Smooth muscle cell (in vitro differentiated cells): ENCODE data around the gene RHOV. TPM values are rescaled to one million over a fixed set of nuclear protein-coding genes. Genes with fewer than 3 reads are reported as not detected.

Experiments used
- DNase-seq: peaks from one replicate; lab custom pipeline; 2025; ENCODE audit not compliant: unreplicated experiment; lab: John Stamatoyannopoulos, UW
- H2AFZ ChIP-seq: fragments of 200-600 bp; sonication (generic); 2 replicates; pipeline ENCODE4 v1.6.0; 2016; ENCODE audit warnings: antibody characterized with exemption, low read depth, mild to moderate bottlenecking
- H3F3A ChIP-seq: fragments of 200-600 bp; sonication (generic); 2 replicates; pipeline ENCODE4 v1.6.0; 2017; ENCODE audit warnings: antibody characterized with exemption, low read depth
- H3K27ac ChIP-seq: fragments of 200-600 bp; sonication (generic); 2 replicates; pipeline ENCODE4 v1.5.1; 2016; ENCODE audit warnings: low read depth, mild to moderate bottlenecking
- H3K27me3 ChIP-seq: fragments of 200-600 bp; sonication (generic); 2 replicates; pipeline ENCODE4 v1.6.1; 2016; ENCODE audit warnings: low read depth, mild to moderate bottlenecking
- H3K36me3 ChIP-seq: fragments of 200-600 bp; sonication (generic); 2 replicates; pipeline ENCODE4 v1.5.1; 2016; ENCODE audit warnings: low read depth
- H3K4me1 ChIP-seq: fragments of 200-600 bp; sonication (generic); 2 replicates; pipeline ENCODE4 v1.5.1; 2016; ENCODE audit warnings: low read depth
- H3K4me2 ChIP-seq: fragments of 200-600 bp; sonication (generic); 2 replicates; pipeline ENCODE4 v1.6.0; 2016; ENCODE audit warnings: mild to moderate bottlenecking
- H3K4me3 ChIP-seq: fragments of 200-600 bp; sonication (generic); 2 replicates; pipeline ENCODE4 v1.5.1; 2016; ENCODE audit warnings: mild to moderate bottlenecking
- H3K79me2 ChIP-seq: fragments of 200-600 bp; sonication (generic); 2 replicates; pipeline ENCODE4 v1.6.0; 2016; ENCODE audit warnings: low read depth, mild to moderate bottlenecking
- H3K9ac ChIP-seq: fragments of 200-600 bp; sonication (generic); 2 replicates; pipeline ENCODE4 v1.6.0; 2016; ENCODE audit warnings: low read depth
- H3K9me3 ChIP-seq: fragments of 200-600 bp; sonication (generic); replicated peaks from 2 replicates; pipeline ENCODE4 v1.5.1; 2016; ENCODE audit warnings: low read depth
- H4K20me1 ChIP-seq: fragments of 200-600 bp; sonication (generic); 2 replicates; pipeline ENCODE4 v1.6.0; 2016; ENCODE audit warnings: low read depth
- CTCF ChIP-seq: fragments of 200-600 bp; sonication (generic); IDR thresholded peaks from 2 replicates; pipeline ENCODE4 v1.5.1; 2017; ENCODE audit warnings: borderline replicate concordance, mild to moderate bottlenecking, antibody characterized with exemption; ENCODE audit not compliant: insufficient read depth, poor library complexity, severe bottlenecking
- WGBS: methylation state at CpG from one replicate; pipeline ENCODE4 v1.1.7; 2016; ENCODE audit warnings: low lambda C conversion rate; 5-methylcytosine and 5-hydroxymethylcytosine counted together
- polyA plus RNA-seq: library from polyadenylated mRNA; unstranded; fragments of >200 nt; fragmentation: Nextera tagmentation; extraction: Ambion mirVana; gene quantifications from 2 replicates; pipeline ENCODE4 v1.2.1, GENCODE V29; 2016
- total RNA-seq: library from RNA; depleted of rRNA; stranded (reverse); fragments of >200 nt; gene quantifications from 2 replicates; pipeline ENCODE4 v1.2.3, GENCODE V29; 2014

Gene RHOV
- total and polyA plus RNA-seq, 2 experiments from 2014 or later, result 3.0 to 3.3 TPM

GRCh38 chr15:40892447-40893012 lies 18.5 kb upstream of the RHOV start:
- Histone ChIP-seq H3F3A (no peaks in the 10 kb centered on the region), H4K20me1 (no peaks in the 10 kb centered on the region), H3K79me2 (peaks cover 21% of the 10 kb centered on the region), H3K36me3 (peaks cover 5% of the 10 kb centered on the region), H3K9ac (no peak overlapping the region), H3K4me1 (peaks cover 7% of the 10 kb centered on the region), H3K9me3 (no peaks in the 10 kb centered on the region), H3K27me3 (no peaks in the 10 kb centered on the region), H3K4me3 (no peak overlapping the region), H3K4me2 (no peak overlapping the region), H2AFZ (no peak overlapping the region), H3K27ac (no peak overlapping the region)
- 95% methylated on average over 2 of the region's 2 CpGs for WGBS
- TF ChIP-seq CTCF, result no peak
- DNase-seq, result no peak

- Histone ChIP-seq H3K27ac (no peak overlapping the region), H3K36me3 (no peaks in the 10 kb centered on the region), H3K9ac (no peak overlapping the region), H4K20me1 (no peaks in the 10 kb centered on the region), H3K4me3 (no peak overlapping the region), H3F3A (no peaks in the 10 kb centered on the region), H3K79me2 (peaks cover 16% of the 10 kb centered on the region), H3K9me3 (no peaks in the 10 kb centered on the region), H3K4me2 (no peak overlapping the region), H2AFZ (no peak overlapping the region), H3K4me1 (peaks cover 7% of the 10 kb centered on the region), H3K27me3 (no peaks in the 10 kb centered on the region)
- WGBS, result 31% methylated on average over 4 of the region's 4 CpGs
- peak; percentile 52 for TF ChIP-seq CTCF
- no peak for DNase-seq
Measured at GRCh38 chr15:40891810-40892446, 17.9 kb upstream of the RHOV start.

GRCh38 chr15:40891138-40891537 lies 17.1 kb upstream of the RHOV start:
- no peaks in the 10 kb centered on the region for H3K9me3 ChIP-seq
- no peak overlapping the region for H3K4me3 ChIP-seq
- peaks cover 7% of the 10 kb centered on the region for H3K4me1 ChIP-seq
- H3K27ac ChIP-seq, result no peak overlapping the region
- no peaks in the 10 kb centered on the region for H4K20me1 ChIP-seq
- H3F3A ChIP-seq, result no peaks in the 10 kb centered on the region
- no peak overlapping the region for H3K9ac ChIP-seq
- no peak overlapping the region for H2AFZ ChIP-seq
- no peak overlapping the region for H3K4me2 ChIP-seq
- H3K36me3 ChIP-seq, result no peaks in the 10 kb centered on the region
- peaks cover 12% of the 10 kb centered on the region for H3K79me2 ChIP-seq
- no peaks in the 10 kb centered on the region for H3K27me3 ChIP-seq
- DNase-seq, result no peak
- TF ChIP-seq CTCF, result no peak
- WGBS, result 92% methylated on average over 5 of the region's 5 CpGs

GRCh38 chr15:40889112-40889511 lies 15.1 kb upstream of the RHOV start:
- Histone ChIP-seq H2AFZ (no peak overlapping the region), H3K9ac (no peak overlapping the region), H3K4me1 (no peaks in the 10 kb centered on the region), H4K20me1 (no peaks in the 10 kb centered on the region), H3K9me3 (no peaks in the 10 kb centered on the region), H3K4me3 (no peak overlapping the region), H3K27ac (no peak overlapping the region), H3K79me2 (no peaks in the 10 kb centered on the region), H3F3A (no peaks in the 10 kb centered on the region), H3K27me3 (no peaks in the 10 kb centered on the region), H3K4me2 (no peak overlapping the region), H3K36me3 (no peaks in the 10 kb centered on the region)
- no peak for DNase-seq
- no peak for TF ChIP-seq CTCF
